Measurements from ENCODE around the gene HDAC4. TPM values are rescaled to one million over a fixed set of nuclear protein-coding genes. Genes with fewer than 3 reads are reported as not detected.

Gene HDAC4
- total and polyA plus RNA-seq, 4 donors: 2.9 to 37.2 (median 4.4) TPM

DNA sequence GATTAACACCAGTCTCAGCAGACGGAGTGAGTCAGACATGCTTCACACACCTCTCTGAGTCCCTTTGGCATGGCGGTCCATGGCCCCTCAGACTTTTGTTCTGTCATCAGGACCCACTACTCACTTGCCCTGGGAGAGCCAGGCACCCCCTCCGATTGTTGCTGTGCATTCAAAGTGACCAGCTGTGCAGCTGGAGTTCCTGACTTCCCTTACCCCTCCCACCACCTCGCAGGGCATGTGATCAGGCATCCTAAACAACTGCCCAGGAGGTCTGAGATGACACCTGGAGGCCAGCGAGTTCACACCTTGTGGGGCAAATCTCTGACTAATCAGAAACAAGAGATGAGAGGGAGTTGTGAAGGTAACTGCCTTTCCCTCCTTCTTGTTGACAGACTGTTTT lies 35.3 kb upstream of the HDAC4 start:
- no peak for TF ChIP-seq HNF4A (conservative IDR thresholded peaks at IDR 0.05)
- TF ChIP-seq RAD21 (IDR thresholded peaks at IDR 0.05): no peak
- TF ChIP-seq RXRA (IDR thresholded peaks at IDR 0.05): no peak
- Histone ChIP-seq H3K9ac (ENCODE audit: low read depth in 1 of 2, low read length in 2 of 2) (no peak overlapping the region), H3K27me3 (ENCODE audit: control insufficient read depth in 4 of 4, insufficient read depth in 4 of 4, low read length in 3 of 4) (no peaks in the 10 kb centered on the region), H3K4me3 (ENCODE audit: low read depth in 1 of 3, low read length in 3 of 3) (no peak overlapping the region), H3K36me3 (ENCODE audit: control insufficient read depth in 4 of 4, insufficient read depth in 3 of 4, low read depth in 1 of 4, low read length in 3 of 4) (no peaks in the 10 kb centered on the region), H3K4me1 (ENCODE audit: control insufficient read depth in 4 of 4, insufficient read depth in 4 of 4, low read length in 3 of 4) (no peaks in the 10 kb centered on the region), H3K27ac (ENCODE audit: low read depth in 1 of 2, low read length in 2 of 2) (no peak overlapping the region), H3K9me3 (ENCODE audit: control insufficient read depth in 4 of 4, low read length in 3 of 4) (peaks cover 0 to 3% (median 0%) of the 10 kb centered on the region in 4 donors)
- no peak for DNase-seq (ENCODE audit: low spot score)
- 69% methylated on average over 5 of the region's 5 CpGs for WGBS

DNA sequence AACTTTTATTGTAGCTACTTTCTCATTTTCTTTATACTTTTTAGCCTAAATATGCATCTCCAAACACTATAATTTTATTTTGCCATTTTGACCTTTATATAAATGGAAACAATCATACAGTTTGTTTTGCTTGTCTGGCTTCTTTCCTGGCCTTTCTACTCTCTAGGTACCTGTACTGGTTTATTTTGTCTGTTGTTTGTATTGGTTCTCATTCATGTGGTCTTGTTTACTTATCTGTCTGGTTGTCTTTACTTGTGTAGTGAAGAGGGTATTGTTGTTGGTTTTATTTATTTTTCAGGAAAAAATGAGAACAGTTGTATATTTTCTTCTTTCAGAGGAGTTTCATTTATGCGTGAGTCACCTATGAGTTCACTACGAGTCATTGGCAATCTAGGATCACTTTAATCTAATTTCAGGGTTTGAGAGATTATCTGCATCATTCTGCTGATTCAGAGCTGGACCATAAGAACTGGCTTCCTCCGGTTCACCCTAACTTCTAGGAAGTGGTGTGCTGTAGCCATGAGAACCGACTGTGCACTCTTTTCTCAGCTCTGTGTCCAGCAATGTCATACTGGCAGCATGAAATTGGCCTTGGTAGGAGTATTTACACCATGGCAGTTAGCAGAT lies 33.1 kb upstream of the HDAC4 start:
- peaks cover 0 to 3% (median 0%) of the 10 kb centered on the region in 4 donors for H3K4me1 ChIP-seq (ENCODE audit: control insufficient read depth in 4 of 4, insufficient read depth in 4 of 4, low read length in 3 of 4)
- H3K27me3 ChIP-seq (ENCODE audit: control insufficient read depth in 4 of 4, insufficient read depth in 4 of 4, low read length in 3 of 4): no peaks in the 10 kb centered on the region
- no peak for TF ChIP-seq HNF4G (IDR thresholded peaks at IDR 0.05)
- no peak overlapping the region for H3K9ac ChIP-seq (ENCODE audit: low read depth in 1 of 2, low read length in 2 of 2)
- peaks cover 0 to 3% (median 0%) of the 10 kb centered on the region in 4 donors for H3K9me3 ChIP-seq (ENCODE audit: control insufficient read depth in 4 of 4, low read length in 3 of 4)
- DNase-seq (ENCODE audit: low spot score): no peak
- H3K27ac ChIP-seq (ENCODE audit: low read depth in 1 of 2, low read length in 2 of 2): no peak overlapping the region
- no peaks in the 10 kb centered on the region for H3K36me3 ChIP-seq (ENCODE audit: control insufficient read depth in 4 of 4, insufficient read depth in 3 of 4, low read depth in 1 of 4, low read length in 3 of 4)
- H3K4me3 ChIP-seq (ENCODE audit: low read depth in 1 of 3, low read length in 3 of 3): no peak overlapping the region
- WGBS: 85% methylated on average over 4 of the region's 4 CpGs

DNA sequence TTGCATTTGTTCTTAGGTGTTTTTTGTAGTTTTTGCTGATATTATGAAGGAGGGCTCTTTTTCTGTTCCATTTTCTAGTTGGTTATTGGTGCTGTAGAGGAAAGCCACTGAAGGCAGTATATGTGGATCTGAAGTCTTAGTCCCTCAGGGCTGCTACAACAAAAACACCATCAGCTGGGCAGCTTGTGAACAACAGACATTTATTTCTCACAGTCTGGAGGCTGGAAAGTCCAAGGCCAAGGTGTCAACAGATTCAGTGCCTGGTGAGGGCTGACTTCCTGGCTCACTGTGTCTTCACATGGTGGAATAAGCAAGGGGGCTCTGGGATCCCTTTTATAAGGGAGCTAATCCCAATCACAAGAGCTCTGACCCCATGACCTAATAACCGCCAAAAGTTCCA lies 31.4 kb upstream of the HDAC4 start:
- Histone ChIP-seq H3K4me1 (ENCODE audit: control insufficient read depth in 4 of 4, insufficient read depth in 4 of 4, low read length in 3 of 4) (peaks cover 0 to 3% (median 0%) of the 10 kb centered on the region in 4 donors), H3K27ac (ENCODE audit: low read depth in 1 of 2, low read length in 2 of 2) (no peak overlapping the region), H3K4me3 (ENCODE audit: low read depth in 1 of 3, low read length in 3 of 3) (no peak overlapping the region), H3K27me3 (ENCODE audit: control insufficient read depth in 4 of 4, insufficient read depth in 4 of 4, low read length in 3 of 4) (no peaks in the 10 kb centered on the region), H3K36me3 (ENCODE audit: control insufficient read depth in 4 of 4, insufficient read depth in 3 of 4, low read depth in 1 of 4, low read length in 3 of 4) (no peaks in the 10 kb centered on the region), H3K9ac (ENCODE audit: low read depth in 1 of 2, low read length in 2 of 2) (no peak overlapping the region), H3K9me3 (ENCODE audit: control insufficient read depth in 4 of 4, low read length in 3 of 4) (peaks cover 0 to 3% (median 0%) of the 10 kb centered on the region in 4 donors)
- no peak for TF ChIP-seq RAD21 (IDR thresholded peaks at IDR 0.05)
- TF ChIP-seq, protein P1, sequence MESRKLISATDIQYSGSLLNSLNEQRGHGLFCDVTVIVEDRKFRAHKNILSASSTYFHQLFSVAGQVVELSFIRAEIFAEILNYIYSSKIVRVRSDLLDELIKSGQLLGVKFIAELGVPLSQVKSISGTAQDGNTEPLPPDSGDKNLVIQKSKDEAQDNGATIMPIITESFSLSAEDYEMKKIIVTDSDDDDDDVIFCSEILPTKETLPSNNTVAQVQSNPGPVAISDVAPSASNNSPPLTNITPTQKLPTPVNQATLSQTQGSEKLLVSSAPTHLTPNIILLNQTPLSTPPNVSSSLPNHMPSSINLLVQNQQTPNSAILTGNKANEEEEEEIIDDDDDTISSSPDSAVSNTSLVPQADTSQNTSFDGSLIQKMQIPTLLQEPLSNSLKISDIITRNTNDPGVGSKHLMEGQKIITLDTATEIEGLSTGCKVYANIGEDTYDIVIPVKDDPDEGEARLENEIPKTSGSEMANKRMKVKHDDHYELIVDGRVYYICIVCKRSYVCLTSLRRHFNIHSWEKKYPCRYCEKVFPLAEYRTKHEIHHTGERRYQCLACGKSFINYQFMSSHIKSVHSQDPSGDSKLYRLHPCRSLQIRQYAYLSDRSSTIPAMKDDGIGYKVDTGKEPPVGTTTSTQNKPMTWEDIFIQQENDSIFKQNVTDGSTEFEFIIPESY (IDR thresholded peaks at IDR 0.05): no peak
- TF ChIP-seq HNF4A (conservative IDR thresholded peaks at IDR 0.05): no peak
- no peak for TF ChIP-seq EGR1 (IDR thresholded peaks at IDR 0.05; ENCODE audit: low read depth in 2 of 2)
- TF ChIP-seq RXRA (IDR thresholded peaks at IDR 0.05): no peak
- no peak for TF ChIP-seq GABPA (IDR thresholded peaks at IDR 0.05 in 1 of 2, conservative IDR thresholded peaks at IDR 0.05 in 1 of 2)
- no peak for TF ChIP-seq SP1 (IDR thresholded peaks at IDR 0.05)
- TF ChIP-seq TAF1 (conservative IDR thresholded peaks at IDR 0.05): no peak
- TF ChIP-seq, protein P2, sequence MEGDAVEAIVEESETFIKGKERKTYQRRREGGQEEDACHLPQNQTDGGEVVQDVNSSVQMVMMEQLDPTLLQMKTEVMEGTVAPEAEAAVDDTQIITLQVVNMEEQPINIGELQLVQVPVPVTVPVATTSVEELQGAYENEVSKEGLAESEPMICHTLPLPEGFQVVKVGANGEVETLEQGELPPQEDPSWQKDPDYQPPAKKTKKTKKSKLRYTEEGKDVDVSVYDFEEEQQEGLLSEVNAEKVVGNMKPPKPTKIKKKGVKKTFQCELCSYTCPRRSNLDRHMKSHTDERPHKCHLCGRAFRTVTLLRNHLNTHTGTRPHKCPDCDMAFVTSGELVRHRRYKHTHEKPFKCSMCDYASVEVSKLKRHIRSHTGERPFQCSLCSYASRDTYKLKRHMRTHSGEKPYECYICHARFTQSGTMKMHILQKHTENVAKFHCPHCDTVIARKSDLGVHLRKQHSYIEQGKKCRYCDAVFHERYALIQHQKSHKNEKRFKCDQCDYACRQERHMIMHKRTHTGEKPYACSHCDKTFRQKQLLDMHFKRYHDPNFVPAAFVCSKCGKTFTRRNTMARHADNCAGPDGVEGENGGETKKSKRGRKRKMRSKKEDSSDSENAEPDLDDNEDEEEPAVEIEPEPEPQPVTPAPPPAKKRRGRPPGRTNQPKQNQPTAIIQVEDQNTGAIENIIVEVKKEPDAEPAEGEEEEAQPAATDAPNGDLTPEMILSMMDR (IDR thresholded peaks at IDR 0.05; ENCODE audit: low read depth, low read length, missing input control): no peak
- no peak for TF ChIP-seq FOXA1 (IDR thresholded peaks at IDR 0.05)
- TF ChIP-seq FOXA2 (IDR thresholded peaks at IDR 0.05): no peak
- TF ChIP-seq NR2F2 (IDR thresholded peaks at IDR 0.05): no peak
- WGBS: 95% methylated on average over 1 of the region's 1 CpG
- no peak for DNase-seq (ENCODE audit: low spot score)
